HG03045 (cell line): ENCODE data around the gene TNS3.
A peak's percentile ranks its signal among the peaks of the same experiment; 100 is the strongest.

Source experiments
- ATAC-seq: cut with Tn5 transposase; IDR thresholded peaks from one replicate; pipeline ENCODE4 v1.9.1; 2021; ENCODE audit warnings: mild to moderate bottlenecking, moderate library complexity; ENCODE audit not compliant: unreplicated experiment

Gene TNS3

GRCh38 chr7:47510192-47510591, 71.7 kb downstream of the TNS3 start:
- no peak for ATAC-seq

GRCh38 chr7:47509571-47509970, 72.3 kb downstream of the TNS3 start:
- no peak for ATAC-seq

GRCh38 chr7:47508389-47509380, 73.2 kb downstream of the TNS3 start:
- no peak for ATAC-seq

GRCh38 chr7:47507522-47507921, 74.4 kb downstream of the TNS3 start:
- no peak for ATAC-seq

GRCh38 chr7:47506382-47507339, 75.2 kb downstream of the TNS3 start:
- ATAC-seq, result no peak

GRCh38 chr7:47505312-47506007, 76.5 kb downstream of the TNS3 start:
- no peak for ATAC-seq

GRCh38 chr7:47504551-47505311, 77.2 kb downstream of the TNS3 start:
- ATAC-seq, result no peak

GRCh38 chr7:47503281-47503680, 78.6 kb downstream of the TNS3 start:
- ATAC-seq, result no peak

- ATAC-seq, result no peak
Measured at GRCh38 chr7:47502240-47502877, 79.6 kb downstream of the TNS3 start.

GRCh38 chr7:47501406-47501805, 80.5 kb downstream of the TNS3 start:
- ATAC-seq, result no peak

- no peak for ATAC-seq
Measured at GRCh38 chr7:47500103-47500563, 81.8 kb downstream of the TNS3 start.

GRCh38 chr7:47498229-47499056, 83.5 kb downstream of the TNS3 start:
- no peak for ATAC-seq

GRCh38 chr7:47497367-47498096, 84.4 kb downstream of the TNS3 start:
- peak; percentile 91 for ATAC-seq

GRCh38 chr7:47496666-47497065, 85.2 kb downstream of the TNS3 start:
- no peak for ATAC-seq

- ATAC-seq, result no peak
Measured at GRCh38 chr7:47496056-47496665, 85.8 kb downstream of the TNS3 start.

- ATAC-seq, result no peak
Measured at GRCh38 chr7:47493976-47494911, 87.7 kb downstream of the TNS3 start.
